GM10847 (cell line): ENCODE measurements around the gene IFT122.

Source experiments
- POLR2A ChIP-seq: IDR thresholded peaks from 2 replicates; pipeline ENCODE4 v1.6.1; 2011; ENCODE audit not compliant: insufficient read length; ENCODE audit errors: extremely low read depth

IFT122 gene

DNA sequence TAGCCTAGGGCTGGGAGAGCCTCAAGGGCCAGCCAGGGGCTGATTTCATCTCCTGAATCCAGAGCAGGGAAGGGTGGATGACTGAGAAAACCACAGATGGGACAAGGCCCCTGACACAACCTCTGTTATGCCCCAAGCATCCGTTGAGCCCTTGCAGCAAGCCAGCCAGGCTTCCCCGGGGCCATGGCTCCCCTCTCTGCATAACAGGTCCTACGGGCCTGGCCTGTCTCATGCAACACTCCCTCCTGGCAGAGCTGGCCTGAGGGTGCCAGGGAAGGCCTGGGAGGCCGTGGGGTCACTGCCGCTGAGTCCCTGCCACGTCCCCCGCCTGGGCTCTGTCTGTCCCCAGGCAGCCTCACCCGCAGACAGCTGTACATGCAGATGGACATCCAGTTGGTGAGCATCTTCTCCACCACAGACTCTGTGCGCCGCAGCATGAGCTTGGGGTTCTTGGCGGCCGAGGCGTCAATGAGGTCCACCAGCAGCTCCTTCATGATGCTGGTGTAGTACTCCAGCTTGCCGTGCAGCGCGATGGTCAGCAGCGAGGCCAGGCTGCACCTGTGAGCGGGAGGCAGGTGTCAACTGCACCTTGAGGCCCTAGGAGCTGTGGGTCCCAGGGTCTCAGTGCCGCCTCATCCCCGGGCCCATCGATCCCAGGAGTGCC is 125.1 kb downstream of the IFT122 start:
- no peak for TF ChIP-seq POLR2A

DNA sequence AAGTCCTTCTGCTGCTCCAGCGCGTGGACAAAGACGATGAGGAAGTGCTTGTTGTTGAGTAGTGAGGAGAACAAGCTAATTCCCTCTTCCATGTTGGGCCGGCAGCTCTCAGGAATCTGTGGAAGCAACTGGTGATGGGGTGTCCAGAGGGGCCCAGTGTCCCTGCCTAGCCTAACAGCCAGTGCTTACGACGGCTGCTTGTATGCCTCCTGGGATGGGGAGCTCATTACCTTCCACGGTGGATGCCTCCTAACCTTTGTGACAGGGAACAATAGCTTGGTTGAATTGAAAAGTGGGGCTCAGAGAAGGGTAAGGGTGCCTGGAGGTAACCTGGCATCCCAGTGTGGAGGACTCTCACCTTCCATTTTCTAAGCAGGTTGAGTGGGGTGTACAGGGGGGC is 125.9 kb downstream of the IFT122 start:
- TF ChIP-seq POLR2A, result no peak

DNA sequence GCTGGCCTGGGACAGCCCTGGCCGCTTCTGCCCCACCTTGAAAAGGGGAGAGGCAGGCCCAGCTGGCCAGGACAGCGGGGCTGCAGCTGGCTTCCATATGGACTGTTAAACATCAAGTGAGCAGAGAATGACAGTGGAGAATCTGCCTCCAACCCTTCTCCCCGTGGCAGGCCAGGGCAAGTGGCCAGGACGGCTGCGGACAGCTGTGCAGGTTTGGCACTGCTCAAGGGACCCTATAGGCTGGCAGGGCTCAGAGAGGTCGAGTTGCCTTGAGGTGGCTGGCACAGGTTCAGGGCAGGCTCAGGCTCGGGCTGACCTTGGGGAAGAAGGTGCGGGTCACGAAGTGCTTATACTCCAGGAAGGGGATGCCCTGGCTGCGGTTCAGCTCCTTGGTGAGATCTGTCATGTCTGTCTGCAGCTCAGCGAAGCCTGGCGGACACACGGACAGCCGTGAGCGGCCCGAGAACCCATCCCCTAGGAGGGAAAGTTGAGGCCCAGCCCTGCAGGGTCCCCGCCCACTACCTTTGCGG is 127.2 kb downstream of the IFT122 start:
- no peak for TF ChIP-seq POLR2A

DNA sequence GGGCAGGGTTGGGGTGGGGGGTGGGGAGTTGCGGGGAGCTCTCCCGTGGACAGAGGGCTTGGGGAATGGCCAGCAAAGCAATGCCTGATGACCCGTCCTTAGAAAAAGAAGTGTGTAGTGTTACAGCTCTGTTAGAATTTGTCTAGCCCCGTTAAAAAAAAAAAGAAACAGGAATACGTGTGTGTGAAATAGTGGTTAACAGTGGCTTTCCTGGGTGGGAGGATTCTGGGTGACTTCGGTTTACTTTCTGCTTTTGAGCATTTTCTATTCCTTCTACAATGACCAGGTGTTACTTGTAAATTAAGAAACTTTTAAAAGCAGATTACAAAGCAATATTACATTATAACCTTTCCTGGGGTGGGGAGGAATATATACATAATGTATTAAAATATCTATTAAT is 127.9 kb downstream of the IFT122 start:
- TF ChIP-seq POLR2A, result no peak

DNA sequence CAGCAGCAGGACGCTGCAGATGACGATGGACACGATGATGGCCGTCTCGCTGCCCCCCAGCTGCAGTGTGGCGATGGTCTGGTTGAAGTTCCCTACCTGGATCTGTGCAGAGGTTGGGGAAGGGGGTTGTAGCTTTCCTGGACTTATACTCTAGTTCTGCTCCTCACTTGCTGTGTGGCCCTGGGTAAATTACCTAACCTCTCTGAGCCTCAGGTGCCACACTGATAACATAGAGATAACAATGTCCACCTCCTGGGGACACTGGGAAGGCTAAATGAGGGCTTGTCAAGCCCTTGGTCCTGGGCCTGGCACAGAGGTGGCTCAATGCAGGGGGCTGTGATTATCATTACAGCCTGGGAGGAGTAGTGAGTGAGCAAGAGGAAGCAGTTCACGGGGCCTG is 129.8 kb downstream of the IFT122 start:
- TF ChIP-seq POLR2A, result no peak
